Measurements from ENCODE around the gene SIX1.

SIX1 gene

GRCh38 chr14:60622917-60623257 is 26.4 kb downstream of the SIX1 start:
- H3K4me3 ChIP-seq (ENCODE audit: low read length in 2 of 2): no peak overlapping the region
- H3K36me3 ChIP-seq (ENCODE audit: control insufficient read depth in 2 of 2, insufficient read depth in 2 of 2, low read length in 2 of 2): no peaks in the 10 kb centered on the region
- no peaks in the 10 kb centered on the region for H3K4me1 ChIP-seq (ENCODE audit: control insufficient read depth, insufficient read depth, low read length)
- no peak overlapping the region for H3K27ac ChIP-seq (ENCODE audit: low read length)
- H3K9ac ChIP-seq (ENCODE audit: low read length in 2 of 2): no peak overlapping the region
- no peaks in the 10 kb centered on the region for H3K27me3 ChIP-seq (ENCODE audit: control insufficient read depth in 1 of 2, insufficient read depth in 2 of 2, low read length in 2 of 2)
- H3K9me3 ChIP-seq (ENCODE audit: control insufficient read depth in 2 of 2, low read length in 2 of 2): no peaks in the 10 kb centered on the region

- no peak overlapping the region for H3K27ac ChIP-seq (ENCODE audit: low read length)
- H3K9ac ChIP-seq (ENCODE audit: low read length in 2 of 2): no peak overlapping the region
Measured at GRCh38 chr14:60622210-60622916, 26.9 kb downstream of the SIX1 start.

GRCh38 chr14:60621386-60621785 is 27.9 kb downstream of the SIX1 start:
- Histone ChIP-seq H3K4me1 (ENCODE audit: control insufficient read depth, insufficient read depth, low read length) (no peaks in the 10 kb centered on the region), H3K36me3 (ENCODE audit: control insufficient read depth in 2 of 2, insufficient read depth in 2 of 2, low read length in 2 of 2) (no peaks in the 10 kb centered on the region), H3K4me3 (ENCODE audit: low read length in 2 of 2) (no peak overlapping the region), H3K27me3 (ENCODE audit: control insufficient read depth in 1 of 2, insufficient read depth in 2 of 2, low read length in 2 of 2) (no peaks in the 10 kb centered on the region), H3K27ac (ENCODE audit: low read length) (no peak overlapping the region), H3K9ac (ENCODE audit: low read length in 2 of 2) (no peak overlapping the region), H3K9me3 (ENCODE audit: control insufficient read depth in 2 of 2, low read length in 2 of 2) (no peaks in the 10 kb centered on the region)

More at GRCh38 chr14:60622210-60622916, 26.9 kb downstream of the SIX1 start:
- H3K27me3 ChIP-seq (ENCODE audit: control insufficient read depth in 1 of 2, insufficient read depth in 2 of 2, low read length in 2 of 2): no peaks in the 10 kb centered on the region
- H3K4me1 ChIP-seq (ENCODE audit: control insufficient read depth, insufficient read depth, low read length): no peaks in the 10 kb centered on the region
- no peaks in the 10 kb centered on the region for H3K9me3 ChIP-seq (ENCODE audit: control insufficient read depth in 2 of 2, low read length in 2 of 2)
- H3K4me3 ChIP-seq (ENCODE audit: low read length in 2 of 2): no peak overlapping the region
- H3K36me3 ChIP-seq (ENCODE audit: control insufficient read depth in 2 of 2, insufficient read depth in 2 of 2, low read length in 2 of 2): no peaks in the 10 kb centered on the region

GRCh38 chr14:60618241-60618640 is 31.0 kb downstream of the SIX1 start:
- no peak overlapping the region for H3K27ac ChIP-seq (ENCODE audit: low read length)

GRCh38 chr14:60616461-60616959 is 32.8 kb downstream of the SIX1 start:
- Histone ChIP-seq H3K9me3 (ENCODE audit: control insufficient read depth in 2 of 2, low read length in 2 of 2) (no peaks in the 10 kb centered on the region), H3K4me3 (ENCODE audit: low read length in 2 of 2) (no peak overlapping the region), H3K36me3 (ENCODE audit: control insufficient read depth in 2 of 2, insufficient read depth in 2 of 2, low read length in 2 of 2) (no peaks in the 10 kb centered on the region), H3K27me3 (ENCODE audit: control insufficient read depth in 1 of 2, insufficient read depth in 2 of 2, low read length in 2 of 2) (peaks cover 2 to 4% of the 10 kb centered on the region in 2 donors), H3K4me1 (ENCODE audit: control insufficient read depth, insufficient read depth, low read length) (no peaks in the 10 kb centered on the region), H3K27ac (ENCODE audit: low read length) (no peak overlapping the region), H3K9ac (ENCODE audit: low read length in 2 of 2) (no peak overlapping the region)

More at GRCh38 chr14:60618241-60618640, 31.0 kb downstream of the SIX1 start:
- no peak overlapping the region for H3K9ac ChIP-seq (ENCODE audit: low read length in 2 of 2)
- H3K36me3 ChIP-seq (ENCODE audit: control insufficient read depth in 2 of 2, insufficient read depth in 2 of 2, low read length in 2 of 2): no peaks in the 10 kb centered on the region
- H3K9me3 ChIP-seq (ENCODE audit: control insufficient read depth in 2 of 2, low read length in 2 of 2): no peaks in the 10 kb centered on the region
- H3K4me3 ChIP-seq (ENCODE audit: low read length in 2 of 2): no peak overlapping the region
- no peaks in the 10 kb centered on the region for H3K4me1 ChIP-seq (ENCODE audit: control insufficient read depth, insufficient read depth, low read length)
- H3K27me3 ChIP-seq (ENCODE audit: control insufficient read depth in 1 of 2, insufficient read depth in 2 of 2, low read length in 2 of 2): peaks cover 2 to 3% of the 10 kb centered on the region in 2 donors

- Histone ChIP-seq H3K27me3 (ENCODE audit: control insufficient read depth in 1 of 2, insufficient read depth in 2 of 2, low read length in 2 of 2) (no peaks in the 10 kb centered on the region), H3K4me3 (ENCODE audit: low read length in 2 of 2) (no peak overlapping the region), H3K9ac (ENCODE audit: low read length in 2 of 2) (no peak overlapping the region), H3K9me3 (ENCODE audit: control insufficient read depth in 2 of 2, low read length in 2 of 2) (no peaks in the 10 kb centered on the region), H3K4me1 (ENCODE audit: control insufficient read depth, insufficient read depth, low read length) (no peaks in the 10 kb centered on the region), H3K36me3 (ENCODE audit: control insufficient read depth in 2 of 2, insufficient read depth in 2 of 2, low read length in 2 of 2) (no peaks in the 10 kb centered on the region), H3K27ac (ENCODE audit: low read length) (no peak overlapping the region)
Measured at GRCh38 chr14:60602291-60602690, 47.0 kb downstream of the SIX1 start.

GRCh38 chr14:60599727-60600126 is 49.5 kb downstream of the SIX1 start:
- H3K4me3 ChIP-seq (ENCODE audit: low read length in 2 of 2): no peak overlapping the region
- no peak overlapping the region for H3K9ac ChIP-seq (ENCODE audit: low read length in 2 of 2)
- H3K27me3 ChIP-seq (ENCODE audit: control insufficient read depth in 1 of 2, insufficient read depth in 2 of 2, low read length in 2 of 2): no peaks in the 10 kb centered on the region
- H3K27ac ChIP-seq (ENCODE audit: low read length): no peak overlapping the region
- no peaks in the 10 kb centered on the region for H3K36me3 ChIP-seq (ENCODE audit: control insufficient read depth in 2 of 2, insufficient read depth in 2 of 2, low read length in 2 of 2)
- H3K9me3 ChIP-seq (ENCODE audit: control insufficient read depth in 2 of 2, low read length in 2 of 2): no peaks in the 10 kb centered on the region
- no peaks in the 10 kb centered on the region for H3K4me1 ChIP-seq (ENCODE audit: control insufficient read depth, insufficient read depth, low read length)

GRCh38 chr14:60596139-60596538 is 53.1 kb downstream of the SIX1 start:
- no peak overlapping the region for H3K4me3 ChIP-seq (ENCODE audit: low read length in 2 of 2)
- no peaks in the 10 kb centered on the region for H3K36me3 ChIP-seq (ENCODE audit: control insufficient read depth in 2 of 2, insufficient read depth in 2 of 2, low read length in 2 of 2)
- H3K9me3 ChIP-seq (ENCODE audit: control insufficient read depth in 2 of 2, low read length in 2 of 2): no peaks in the 10 kb centered on the region
- H3K27ac ChIP-seq (ENCODE audit: low read length): no peak overlapping the region
- H3K4me1 ChIP-seq (ENCODE audit: control insufficient read depth, insufficient read depth, low read length): no peaks in the 10 kb centered on the region
- no peak overlapping the region for H3K9ac ChIP-seq (ENCODE audit: low read length in 2 of 2)
- no peaks in the 10 kb centered on the region for H3K27me3 ChIP-seq (ENCODE audit: control insufficient read depth in 1 of 2, insufficient read depth in 2 of 2, low read length in 2 of 2)

- Histone ChIP-seq H3K9me3 (ENCODE audit: control insufficient read depth in 2 of 2, low read length in 2 of 2) (no peaks in the 10 kb centered on the region), H3K4me3 (ENCODE audit: low read length in 2 of 2) (no peak overlapping the region), H3K27ac (ENCODE audit: low read length) (no peak overlapping the region), H3K9ac (ENCODE audit: low read length in 2 of 2) (no peak overlapping the region), H3K27me3 (ENCODE audit: control insufficient read depth in 1 of 2, insufficient read depth in 2 of 2, low read length in 2 of 2) (no peaks in the 10 kb centered on the region), H3K4me1 (ENCODE audit: control insufficient read depth, insufficient read depth, low read length) (no peaks in the 10 kb centered on the region), H3K36me3 (ENCODE audit: control insufficient read depth in 2 of 2, insufficient read depth in 2 of 2, low read length in 2 of 2) (no peaks in the 10 kb centered on the region)
Measured at GRCh38 chr14:60594062-60594461, 55.2 kb downstream of the SIX1 start.
